Measurements from ENCODE around the gene HSF2BP.
"Not testable (repeated sequence)": the region's sequence is repeated elsewhere in the genome, so short reads cannot be mapped to it uniquely, and the experiment has no call there.

HSF2BP gene

DNA sequence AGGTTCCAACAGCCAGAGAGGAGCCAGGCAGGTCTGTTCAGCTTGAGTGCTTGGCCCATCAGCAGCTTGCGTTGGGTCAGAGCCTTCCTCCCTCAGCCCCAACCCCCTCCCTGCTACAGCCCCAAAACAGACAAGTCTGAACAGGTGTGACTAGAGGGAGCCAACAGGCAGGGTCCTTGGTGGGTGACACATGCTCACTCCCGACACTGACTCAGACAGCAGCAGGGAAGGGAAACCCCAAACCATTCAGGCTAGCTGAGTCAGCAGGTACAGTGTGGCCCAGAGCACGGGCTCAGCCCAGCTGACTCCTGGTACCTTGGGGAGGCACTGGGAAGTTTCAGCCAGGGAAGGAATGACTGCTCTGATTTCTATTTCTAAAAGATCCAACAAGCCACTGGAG lies 148.6 kb downstream of the HSF2BP start:
- not testable (repeated sequence) for H2BK15ac ChIP-seq (replicated peaks; ENCODE audit: low read depth); DNase-seq; H2BK5ac ChIP-seq (ENCODE audit: low read length); H4K8ac ChIP-seq (ENCODE audit: low read depth, low read length); H2BK120ac ChIP-seq (ENCODE audit: low read depth, low read length); H3K18ac ChIP-seq (ENCODE audit: low read length); H3K4me2 ChIP-seq (ENCODE audit: low read length); H3K56ac ChIP-seq (ENCODE audit: low read length); H3K23ac ChIP-seq (ENCODE audit: low read length); H4K5ac ChIP-seq (ENCODE audit: low read length); H3K9ac ChIP-seq (ENCODE audit: low read length); H3K27me3 ChIP-seq (ENCODE audit: insufficient read depth, low read length, poor library complexity); H3K4ac ChIP-seq (ENCODE audit: low read depth, low read length); H3K36me3 ChIP-seq (ENCODE audit: control insufficient read depth, insufficient read depth, low read length); H3K79me2 ChIP-seq (ENCODE audit: control insufficient read depth, insufficient read depth, low read length); H3K4me1 ChIP-seq (ENCODE audit: control insufficient read depth, low read depth, low read length); H3K27ac ChIP-seq (ENCODE audit: low read depth, low read length); H3K4me3 ChIP-seq (ENCODE audit: low read length); H2AK5ac ChIP-seq (ENCODE audit: low read length); H3K79me1 ChIP-seq (ENCODE audit: low read length)
- WGBS (ENCODE audit: extremely low coverage, insufficient coverage, low lambda C conversion rate), result no CpG with 5 or more reads among the region's 3 CpGs

DNA sequence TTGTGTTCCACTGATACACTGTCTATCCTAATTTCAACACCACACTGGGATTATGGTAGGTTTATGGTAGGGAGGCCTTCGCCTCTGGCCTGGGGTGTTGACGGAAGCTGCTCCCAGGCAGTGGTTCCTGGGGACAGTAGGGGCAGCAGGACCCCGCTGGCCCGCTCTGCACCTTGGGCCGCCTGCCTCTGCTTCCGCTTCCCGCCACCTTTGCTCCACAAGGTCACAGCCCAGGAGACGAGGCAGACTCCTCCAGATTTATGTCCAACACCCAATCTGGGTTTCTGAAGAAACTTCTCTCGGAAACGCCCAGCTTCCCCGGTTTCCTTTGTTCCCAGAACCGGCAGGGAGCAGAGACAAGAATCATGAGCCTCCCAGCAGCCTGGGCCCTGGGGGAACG lies 155.4 kb downstream of the HSF2BP start:
- not testable (repeated sequence) for H3K27me3 ChIP-seq (ENCODE audit: insufficient read depth, low read length, poor library complexity); H3K4me3 ChIP-seq (ENCODE audit: low read length); H4K8ac ChIP-seq (ENCODE audit: low read depth, low read length); H3K27ac ChIP-seq (ENCODE audit: low read depth, low read length); DNase-seq; H2BK120ac ChIP-seq (ENCODE audit: low read depth, low read length); H3K79me2 ChIP-seq (ENCODE audit: control insufficient read depth, insufficient read depth, low read length); H2AK5ac ChIP-seq (ENCODE audit: low read length); H3K36me3 ChIP-seq (ENCODE audit: control insufficient read depth, insufficient read depth, low read length); H3K4ac ChIP-seq (ENCODE audit: low read depth, low read length); H3K18ac ChIP-seq (ENCODE audit: low read length); H3K4me1 ChIP-seq (ENCODE audit: control insufficient read depth, low read depth, low read length); H3K9ac ChIP-seq (ENCODE audit: low read length); H2BK15ac ChIP-seq (replicated peaks; ENCODE audit: low read depth); H3K23ac ChIP-seq (ENCODE audit: low read length); H3K4me2 ChIP-seq (ENCODE audit: low read length); H3K56ac ChIP-seq (ENCODE audit: low read length); H2BK5ac ChIP-seq (ENCODE audit: low read length); H4K5ac ChIP-seq (ENCODE audit: low read length); H3K79me1 ChIP-seq (ENCODE audit: low read length)
- WGBS (ENCODE audit: extremely low coverage, insufficient coverage, low lambda C conversion rate), result no CpG with 5 or more reads among the region's 13 CpGs

DNA sequence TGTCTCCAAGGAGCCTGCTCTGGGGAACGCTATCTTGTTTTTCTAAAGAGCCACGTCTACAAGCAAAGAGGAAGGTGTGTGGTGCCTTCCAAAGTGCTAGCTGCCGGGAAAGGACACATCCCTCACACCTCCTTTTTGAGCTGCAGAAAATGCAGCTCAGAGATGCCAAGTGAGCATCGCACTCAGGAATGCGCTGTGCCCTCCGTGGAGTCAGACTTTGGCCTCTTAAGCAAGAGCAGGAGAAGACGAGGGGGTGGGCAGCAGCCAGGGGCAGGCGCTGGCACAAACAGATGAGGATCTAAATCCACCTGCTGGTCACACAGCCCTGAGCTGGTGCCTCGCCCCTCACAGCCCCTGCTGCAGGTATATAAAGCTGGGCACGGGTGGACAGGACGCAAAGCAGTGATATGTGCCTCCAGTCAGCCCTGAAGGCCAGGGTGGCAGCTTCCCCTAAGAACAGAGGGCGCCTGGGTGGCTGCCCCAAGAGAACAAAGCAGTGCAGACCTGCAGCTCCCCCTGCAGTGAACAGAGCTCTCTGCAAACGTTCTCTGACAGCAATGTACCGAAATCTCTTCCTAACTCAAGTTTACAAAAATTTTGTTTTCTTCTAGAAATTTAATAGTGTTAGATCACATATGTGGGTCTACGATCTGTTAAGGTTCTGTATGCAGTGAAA lies 156.1 kb downstream of the HSF2BP start:
- H3K79me2 ChIP-seq (ENCODE audit: control insufficient read depth, insufficient read depth, low read length); H3K27ac ChIP-seq (ENCODE audit: low read depth, low read length); DNase-seq; H2AK5ac ChIP-seq (ENCODE audit: low read length); H3K9ac ChIP-seq (ENCODE audit: low read length); H3K23ac ChIP-seq (ENCODE audit: low read length); H3K27me3 ChIP-seq (ENCODE audit: insufficient read depth, low read length, poor library complexity); H3K4me1 ChIP-seq (ENCODE audit: control insufficient read depth, low read depth, low read length); H2BK5ac ChIP-seq (ENCODE audit: low read length); H4K5ac ChIP-seq (ENCODE audit: low read length); H3K4me2 ChIP-seq (ENCODE audit: low read length); H2BK15ac ChIP-seq (replicated peaks; ENCODE audit: low read depth); H3K18ac ChIP-seq (ENCODE audit: low read length); H4K8ac ChIP-seq (ENCODE audit: low read depth, low read length); H3K79me1 ChIP-seq (ENCODE audit: low read length); H3K4ac ChIP-seq (ENCODE audit: low read depth, low read length); H2BK120ac ChIP-seq (ENCODE audit: low read depth, low read length); H3K36me3 ChIP-seq (ENCODE audit: control insufficient read depth, insufficient read depth, low read length); H3K56ac ChIP-seq (ENCODE audit: low read length); H3K4me3 ChIP-seq (ENCODE audit: low read length): not testable (repeated sequence)
- no CpG with 5 or more reads among the region's 15 CpGs for WGBS (ENCODE audit: extremely low coverage, insufficient coverage, low lambda C conversion rate)

GRCh38 chr21:43502407-43503071 lies 156.7 kb downstream of the HSF2BP start:
- H3K4me2 ChIP-seq (ENCODE audit: low read length); H4K8ac ChIP-seq (ENCODE audit: low read depth, low read length); H3K79me1 ChIP-seq (ENCODE audit: low read length); H3K4me1 ChIP-seq (ENCODE audit: control insufficient read depth, low read depth, low read length); H3K23ac ChIP-seq (ENCODE audit: low read length); H3K27ac ChIP-seq (ENCODE audit: low read depth, low read length); H3K79me2 ChIP-seq (ENCODE audit: control insufficient read depth, insufficient read depth, low read length); H3K4me3 ChIP-seq (ENCODE audit: low read length); H2BK5ac ChIP-seq (ENCODE audit: low read length); H3K56ac ChIP-seq (ENCODE audit: low read length); H2BK15ac ChIP-seq (replicated peaks; ENCODE audit: low read depth); H4K5ac ChIP-seq (ENCODE audit: low read length); H2AK5ac ChIP-seq (ENCODE audit: low read length); H3K36me3 ChIP-seq (ENCODE audit: control insufficient read depth, insufficient read depth, low read length); DNase-seq; H2BK120ac ChIP-seq (ENCODE audit: low read depth, low read length); H3K4ac ChIP-seq (ENCODE audit: low read depth, low read length); H3K9ac ChIP-seq (ENCODE audit: low read length); H3K18ac ChIP-seq (ENCODE audit: low read length); H3K27me3 ChIP-seq (ENCODE audit: insufficient read depth, low read length, poor library complexity): not testable (repeated sequence)
- WGBS (ENCODE audit: extremely low coverage, insufficient coverage, low lambda C conversion rate), result no CpG with 5 or more reads among the region's 23 CpGs

DNA sequence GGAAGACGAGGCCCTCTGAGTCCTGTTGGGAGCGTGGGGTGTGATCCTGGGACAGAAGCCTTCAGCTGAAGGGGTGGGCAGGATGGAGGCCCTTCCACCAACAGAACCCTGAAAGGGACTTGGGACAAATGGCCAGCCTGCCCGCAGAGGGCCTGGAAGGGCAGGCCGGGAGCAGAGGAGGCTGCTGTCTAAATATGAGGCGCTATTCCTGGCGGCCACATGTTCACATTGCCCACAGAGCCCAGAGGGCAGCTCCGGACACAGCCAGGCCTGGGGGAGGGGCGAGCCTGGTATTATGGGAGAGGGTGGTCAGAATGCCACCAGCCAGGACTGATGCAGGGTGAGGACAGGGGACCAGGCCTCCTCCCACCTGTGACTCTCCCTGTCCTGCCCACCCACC lies 160.4 kb downstream of the HSF2BP start:
- not testable (repeated sequence) for H3K79me1 ChIP-seq (ENCODE audit: low read length); H3K4me3 ChIP-seq (ENCODE audit: low read length); H2BK15ac ChIP-seq (replicated peaks; ENCODE audit: low read depth); H3K4me1 ChIP-seq (ENCODE audit: control insufficient read depth, low read depth, low read length); H2BK5ac ChIP-seq (ENCODE audit: low read length); H4K5ac ChIP-seq (ENCODE audit: low read length); H3K4ac ChIP-seq (ENCODE audit: low read depth, low read length); H3K79me2 ChIP-seq (ENCODE audit: control insufficient read depth, insufficient read depth, low read length); H4K8ac ChIP-seq (ENCODE audit: low read depth, low read length); H3K4me2 ChIP-seq (ENCODE audit: low read length); H3K18ac ChIP-seq (ENCODE audit: low read length); DNase-seq; H3K56ac ChIP-seq (ENCODE audit: low read length); H3K9ac ChIP-seq (ENCODE audit: low read length); H3K36me3 ChIP-seq (ENCODE audit: control insufficient read depth, insufficient read depth, low read length); H2AK5ac ChIP-seq (ENCODE audit: low read length); H2BK120ac ChIP-seq (ENCODE audit: low read depth, low read length); H3K27ac ChIP-seq (ENCODE audit: low read depth, low read length); H3K27me3 ChIP-seq (ENCODE audit: insufficient read depth, low read length, poor library complexity); H3K23ac ChIP-seq (ENCODE audit: low read length)
- WGBS (ENCODE audit: extremely low coverage, insufficient coverage, low lambda C conversion rate), result no CpG with 5 or more reads among the region's 8 CpGs

DNA sequence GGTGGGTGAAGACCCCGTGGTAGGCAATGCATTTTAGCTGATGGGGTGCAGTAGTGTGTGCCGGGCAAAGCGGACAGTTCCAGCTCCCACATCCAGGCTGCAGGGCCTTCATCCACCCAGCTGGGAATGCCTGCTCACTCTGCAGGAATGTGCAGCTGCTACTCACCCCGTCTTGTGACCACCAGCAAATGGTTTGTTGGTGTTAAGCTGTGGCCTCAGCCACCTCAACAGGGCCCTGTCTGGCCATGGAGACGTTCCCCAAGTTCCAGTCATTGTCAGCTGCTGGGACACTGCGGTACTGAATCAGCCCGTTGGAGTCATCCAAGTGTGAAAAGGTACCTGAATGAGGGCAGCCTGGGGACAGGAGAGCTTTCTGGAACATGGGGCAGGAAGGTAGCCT lies 161.2 kb downstream of the HSF2BP start:
- not testable (repeated sequence) for H2BK5ac ChIP-seq (ENCODE audit: low read length); H3K23ac ChIP-seq (ENCODE audit: low read length); H2BK120ac ChIP-seq (ENCODE audit: low read depth, low read length); H3K4me1 ChIP-seq (ENCODE audit: control insufficient read depth, low read depth, low read length); H4K5ac ChIP-seq (ENCODE audit: low read length); H3K4ac ChIP-seq (ENCODE audit: low read depth, low read length); H3K27ac ChIP-seq (ENCODE audit: low read depth, low read length); H3K4me3 ChIP-seq (ENCODE audit: low read length); H3K79me2 ChIP-seq (ENCODE audit: control insufficient read depth, insufficient read depth, low read length); H2BK15ac ChIP-seq (replicated peaks; ENCODE audit: low read depth); H3K18ac ChIP-seq (ENCODE audit: low read length); H2AK5ac ChIP-seq (ENCODE audit: low read length); DNase-seq; H3K36me3 ChIP-seq (ENCODE audit: control insufficient read depth, insufficient read depth, low read length); H4K8ac ChIP-seq (ENCODE audit: low read depth, low read length); H3K4me2 ChIP-seq (ENCODE audit: low read length); H3K27me3 ChIP-seq (ENCODE audit: insufficient read depth, low read length, poor library complexity); H3K79me1 ChIP-seq (ENCODE audit: low read length); H3K56ac ChIP-seq (ENCODE audit: low read length); H3K9ac ChIP-seq (ENCODE audit: low read length)
- no CpG with 5 or more reads among the region's 7 CpGs for WGBS (ENCODE audit: extremely low coverage, insufficient coverage, low lambda C conversion rate)

Measured in mesendoderm (in vitro differentiated cells).